GM12875 (cell line): Measurements from ENCODE around the gene FAAH.

Experiments
- H3K4me3 ChIP-seq: one replicate; pipeline ENCODE4 v1.5.1; 2011; ENCODE audit warnings: low read depth, low read length, control low read depth
- CTCF ChIP-seq: IDR thresholded peaks from 2 replicates; pipeline ENCODE4 v1.5.1; 2011; ENCODE audit warnings: low read depth, mild to moderate bottlenecking, control low read depth, inconsistent platforms, low read length, moderate library complexity, borderline replicate concordance; ENCODE audit not compliant: insufficient read depth

The FAAH gene

GRCh38 chr1:46458846-46459245 lies 64.7 kb downstream of the FAAH start:
- H3K4me3 ChIP-seq: no peak overlapping the region
- no peak for TF ChIP-seq CTCF

GRCh38 chr1:46459315-46459714 lies 65.2 kb downstream of the FAAH start:
- TF ChIP-seq CTCF: no peak
- no peak overlapping the region for H3K4me3 ChIP-seq

GRCh38 chr1:46461017-46461808 lies 67.1 kb downstream of the FAAH start:
- no peak for TF ChIP-seq CTCF
- no peak overlapping the region for H3K4me3 ChIP-seq

GRCh38 chr1:46461809-46462448 lies 67.8 kb downstream of the FAAH start:
- no peak for TF ChIP-seq CTCF
- H3K4me3 ChIP-seq: no peak overlapping the region
